B cell (primary cell): ENCODE data around the gene SLC25A21. TPM values are rescaled to one million over a fixed set of nuclear protein-coding genes. Genes with fewer than 3 reads are reported as not detected.

Experiments used
- ATAC-seq: fragments of 200-7000 bp; cut with Tn5 transposase; one replicate; pipeline ENCODE4 v1.10.0; 2021; ENCODE audit warnings: low read depth, mild to moderate bottlenecking, moderate number of reproducible peaks, moderate library complexity
- CTCF ChIA-PET: fragments of 350-600 bp; sonication (Branson Sonifier 250); formaldehyde crosslinking; loops from one replicate; lab custom pipeline; 2021; ENCODE audit warnings: antibody characterized with exemption, inconsistent platforms; lab: Charles Lee
- POLR2A ChIA-PET: fragments of 350-600 bp; sonication (Branson Sonifier 250); formaldehyde crosslinking; loops from one replicate; lab custom pipeline; 2021; ENCODE audit warnings: antibody characterized with exemption; lab: Charles Lee
- DNase-seq: peaks from one replicate; pipeline ENCODE4 v3.0.0; 2013
- H2AFZ ChIP-seq: 2 replicates; pipeline ENCODE4 v1.6.1; 2012; ENCODE audit warnings: mild to moderate bottlenecking, low read depth, low read length; ENCODE audit not compliant: insufficient read depth, poor library complexity, severe bottlenecking
- H3K27ac ChIP-seq, 2 donors: 1 replicate in 1 of 2; 2 replicates in 1 of 2; pipeline ENCODE4 v1.5.1; 2012 to 2013; ENCODE audit warnings: low read length in 2 of 2, mild to moderate bottlenecking in 2 of 2, moderate library complexity in 1 of 2
- H3K27me3 ChIP-seq, 4 experiments: fragments of 200-600 bp in 1 of 4; sonication (generic) in 1 of 4; replicated peaks in 1 of 4; 1 replicate in 2 of 4; 2 replicates in 2 of 4; pipeline versions ENCODE4 v1.6.1 to v1.7.0; 2013 to 2016; ENCODE audit warnings: low read length in 3 of 4, mild to moderate bottlenecking in 2 of 4, mixed read lengths in 1 of 4, moderate library complexity in 1 of 4; ENCODE audit not compliant: insufficient read depth in 4 of 4, control insufficient read depth in 3 of 4; ENCODE audit errors: control extremely low read depth in 1 of 4
- H3K36me3 ChIP-seq, 2 experiments: replicated peaks in 1 of 2; 1 replicate in 1 of 2; 2 replicates in 1 of 2; pipeline versions ENCODE4 v1.6.1 to v1.7.1; 2013; ENCODE audit warnings: low read length in 1 of 2; ENCODE audit not compliant: insufficient read depth in 2 of 2, control insufficient read depth in 1 of 2; ENCODE audit errors: control extremely low read depth in 1 of 2, extremely low read depth in 1 of 2
- H3K4me1 ChIP-seq, 2 donors: fragments of 200-600 bp in 1 of 2; sonication (generic) in 1 of 2; 1 replicate in 1 of 2; 2 replicates in 1 of 2; pipeline versions ENCODE4 v1.5.1 to v1.6.1; 2013 to 2017; ENCODE audit warnings: low read length in 2 of 2; ENCODE audit not compliant: control insufficient read depth in 2 of 2, insufficient read depth in 2 of 2
- H3K4me2 ChIP-seq: replicated peaks from 2 replicates; pipeline ENCODE3; 2012; ENCODE audit warnings: mild to moderate bottlenecking, low read depth, low read length; ENCODE audit not compliant: poor library complexity, severe bottlenecking
- H3K4me3 ChIP-seq, 5 experiments: fragments of 200-600 bp in 1 of 5; sonication (generic) in 1 of 5; 1 replicate in 3 of 5; 2 replicates in 2 of 5; pipeline versions ENCODE4 v1.5.1 to v1.7.0; 2011 to 2016; ENCODE audit warnings: low read length in 4 of 5, mild to moderate bottlenecking in 4 of 5, low read depth in 2 of 5, control low read depth in 1 of 5, moderate library complexity in 1 of 5; ENCODE audit not compliant: insufficient read depth in 1 of 5; ENCODE audit errors: control extremely low read depth in 1 of 5, extremely low read depth in 1 of 5
- H3K79me2 ChIP-seq: fragments of 200-600 bp; sonication (generic); one replicate; pipeline ENCODE4 v1.6.0; 2016; ENCODE audit warnings: low read length; ENCODE audit not compliant: control insufficient read depth, insufficient read depth
- H3K9ac ChIP-seq: fragments of 200-600 bp; sonication (generic); 2 replicates; pipeline ENCODE4 v1.6.1; 2017; ENCODE audit warnings: mild to moderate bottlenecking, low read length, moderate library complexity
- H3K9me3 ChIP-seq, 3 donors: one replicate each; pipeline versions ENCODE4 v1.6.1 to v1.7.1; 2013; ENCODE audit warnings: low read length in 2 of 3; ENCODE audit not compliant: control insufficient read depth in 2 of 3, insufficient read depth in 1 of 3; ENCODE audit errors: control extremely low read depth in 1 of 3
- H4K20me1 ChIP-seq: 2 replicates; pipeline ENCODE4 v1.6.0; 2012; ENCODE audit warnings: mild to moderate bottlenecking, low read length; ENCODE audit not compliant: insufficient read depth, control insufficient read depth, poor library complexity, severe bottlenecking
- H3K27ac Mint-ChIP-seq: one replicate; pipeline ENCODE4 v1.8.0; 2021; ENCODE audit warnings: mixed read lengths
- H3K27me3 Mint-ChIP-seq: one replicate; pipeline ENCODE4 v1.8.0; 2021; ENCODE audit warnings: mixed read lengths
- H3K4me1 Mint-ChIP-seq: one replicate; pipeline ENCODE4 v1.8.0; 2021; ENCODE audit warnings: mixed read lengths
- H3K4me3 Mint-ChIP-seq: one replicate; pipeline ENCODE4 v1.8.0; 2021; ENCODE audit warnings: mixed read lengths
- H3K9me3 Mint-ChIP-seq: one replicate; pipeline ENCODE4 v1.8.0; 2022; ENCODE audit warnings: mixed read lengths; ENCODE audit not compliant: insufficient read depth
- CTCF ChIP-seq: fragments of 200-600 bp; IDR thresholded peaks from one replicate; pipeline ENCODE4 v1.8.0; 2022; ENCODE audit warnings: antibody characterized with exemption, mild to moderate bottlenecking
- EZH2 ChIP-seq: IDR thresholded peaks from 2 replicates; pipeline ENCODE4 v1.6.1; 2012; ENCODE audit warnings: borderline replicate concordance, low read depth, mild to moderate bottlenecking, moderate library complexity, low read length; ENCODE audit not compliant: insufficient read depth, poor library complexity, severe bottlenecking
- WGBS: methylation state at CpG from one replicate; pipeline ENCODE4 v1.1.5; 2013; ENCODE audit warnings: missing lambda C conversion rate; ENCODE audit not compliant: insufficient coverage; 5-methylcytosine and 5-hydroxymethylcytosine counted together
- intact Hi-C: fragments of 100-400 bp; cut with micrococcal nuclease; formaldehyde crosslinking; loops from one replicate; pipeline ENCODE4 v1.10.0; 2022
- polyA plus RNA-seq: library from polyadenylated mRNA; depleted of rRNA; stranded (reverse); fragments of >200 nt; gene quantifications from 2 replicates; pipeline ENCODE4 v1.2.3, GENCODE V29; 2012
- total RNA-seq, 2 donors: library from RNA; stranded (reverse); fragments of 120-200 nt in 1 of 2; gene quantifications; 1 replicate in 1 of 2; 2 replicates in 1 of 2; pipeline versions ENCODE4 v1.2.3 to v1.2.4, GENCODE V29; 2013 to 2022

The SLC25A21 gene
- total and polyA plus RNA-seq, 2 donors (not counting 1 experiment from before 2014, with no cell fraction given), result not detected

DNA sequence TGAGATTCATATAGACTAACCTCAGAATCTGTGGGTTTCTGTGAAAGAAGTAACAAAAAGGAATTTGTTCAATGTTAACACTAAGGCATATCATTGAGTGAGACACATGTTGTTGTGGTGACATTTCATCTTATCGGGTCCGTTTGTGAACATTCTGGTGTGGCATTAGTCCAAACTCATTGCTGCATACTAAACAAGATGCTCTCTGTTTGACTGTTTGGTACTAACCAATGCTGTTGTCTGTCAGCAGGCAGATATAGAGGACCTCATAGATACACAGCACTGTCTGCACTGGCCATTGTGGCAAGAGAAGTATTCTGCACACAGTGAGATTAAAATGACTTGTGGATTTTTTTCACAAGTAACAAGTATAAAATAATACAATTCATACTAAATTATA is 41.2 kb downstream of the SLC25A21 start:
- no peak overlapping the region for H2AFZ ChIP-seq
- no peaks in the 10 kb centered on the region for H3K27me3 ChIP-seq
- intact Hi-C loops, result no loop called here
- H3K36me3 ChIP-seq, result no peaks in the 10 kb centered on the region
- no peaks in the 10 kb centered on the region for H3K9me3 ChIP-seq
- no peak overlapping the region for H3K27ac Mint-ChIP-seq
- H3K9me3 Mint-ChIP-seq, result no peaks in the 10 kb centered on the region
- H3K4me2 ChIP-seq, result no peak overlapping the region
- ChIA-PET POLR2A (no interaction called here), CTCF (no interaction called here)
- DNase-seq, result no peak
- no peaks in the 10 kb centered on the region for H3K4me1 ChIP-seq
- H3K4me3 ChIP-seq, result no peak overlapping the region
- H3K4me3 Mint-ChIP-seq, result no peak overlapping the region
- no peak for TF ChIP-seq CTCF
- WGBS, result no CpG with 5 or more reads among the region's 2 CpGs
- H3K27me3 Mint-ChIP-seq, result no peaks in the 10 kb centered on the region
- H3K4me1 Mint-ChIP-seq, result no peaks in the 10 kb centered on the region
- no peak overlapping the region for H3K9ac ChIP-seq
- no peak for ATAC-seq
- no peaks in the 10 kb centered on the region for H3K79me2 ChIP-seq
- H4K20me1 ChIP-seq, result no peaks in the 10 kb centered on the region
- no peak overlapping the region for H3K27ac ChIP-seq

DNA sequence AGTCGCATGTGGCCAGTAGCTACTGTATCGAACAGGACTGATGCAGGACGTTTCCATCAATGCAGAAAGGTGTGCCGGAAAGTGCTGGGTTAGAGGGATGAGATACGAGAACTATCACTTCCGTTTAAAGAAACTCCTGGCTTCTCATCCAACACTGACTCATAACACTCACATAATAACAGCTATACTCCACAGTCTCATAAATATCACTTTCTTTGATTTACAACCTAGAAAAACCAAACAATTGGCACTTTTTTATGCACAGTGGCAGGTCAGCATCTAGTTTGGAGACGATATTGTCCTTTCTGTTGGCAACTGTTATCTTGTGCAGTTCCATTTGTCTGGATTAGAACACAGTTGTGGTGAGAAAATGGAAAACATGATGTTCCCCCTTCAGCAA is 43.4 kb downstream of the SLC25A21 start:
- TF ChIP-seq EZH2 (no peak), CTCF (no peak)
- DNase-seq (no peak), ATAC-seq (no peak)
- H3K4me3 ChIP-seq, result no peak overlapping the region
- H3K27me3 Mint-ChIP-seq, result no peaks in the 10 kb centered on the region
- no peak overlapping the region for H3K4me2 ChIP-seq
- H3K27me3 ChIP-seq, result no peaks in the 10 kb centered on the region
- no peaks in the 10 kb centered on the region for H3K36me3 ChIP-seq
- no peaks in the 10 kb centered on the region for H4K20me1 ChIP-seq
- ChIA-PET POLR2A (no interaction called here), CTCF (no interaction called here)
- no peaks in the 10 kb centered on the region for H3K79me2 ChIP-seq
- no peak overlapping the region for H3K9ac ChIP-seq
- no peak overlapping the region for H3K27ac ChIP-seq
- 100% methylated on average over 2 of the region's 7 CpGs for whole genome bisulfite sequencing
- H3K4me1 ChIP-seq, result no peaks in the 10 kb centered on the region
- no peaks in the 10 kb centered on the region for H3K9me3 Mint-ChIP-seq
- H3K9me3 ChIP-seq, result no peaks in the 10 kb centered on the region
- H3K4me3 Mint-ChIP-seq, result no peak overlapping the region
- H3K4me1 Mint-ChIP-seq, result no peaks in the 10 kb centered on the region
- intact Hi-C loops, result no loop called here
- no peak overlapping the region for H2AFZ ChIP-seq
- no peak overlapping the region for H3K27ac Mint-ChIP-seq
